Stimulated activated CD8-positive, alpha-beta memory T cell treated with anti-CD3 and anti-CD28 coated beads, Interleukin-15, amount 100 ng/mL, for 48 hours (primary cell): ENCODE data around the gene SND1.

Experiments used
- DNase-seq, 2 donors: peaks; one replicate each; pipeline ENCODE4 v3.0.0-alpha.2; 2020; ENCODE audit warnings: low read depth in 2 of 2

The SND1 gene

GRCh38 chr7:128037081-128037480 lies 385.1 kb downstream of the SND1 start:
- no peak for DNase-seq

GRCh38 chr7:128037880-128038619 lies 386.1 kb downstream of the SND1 start:
- DNase-seq: no peak

GRCh38 chr7:128039544-128039953 lies 387.6 kb downstream of the SND1 start:
- no peak for DNase-seq

- no peak for DNase-seq
Observed at GRCh38 chr7:128040205-128040604, 388.2 kb downstream of the SND1 start.

GRCh38 chr7:128041203-128041602 lies 389.2 kb downstream of the SND1 start:
- no peak for DNase-seq

- DNase-seq: no peak
Observed at GRCh38 chr7:128042012-128042411, 390.0 kb downstream of the SND1 start.

- no peak for DNase-seq
Observed at GRCh38 chr7:128044064-128044463, 392.1 kb downstream of the SND1 start.

GRCh38 chr7:128045158-128045557 lies 393.2 kb downstream of the SND1 start:
- DNase-seq: no peak

- DNase-seq: no peak
Observed at GRCh38 chr7:128045766-128046165, 393.8 kb downstream of the SND1 start.

GRCh38 chr7:128052404-128052803 lies 400.4 kb downstream of the SND1 start:
- no peak for DNase-seq

- no peak for DNase-seq
Observed at GRCh38 chr7:128053023-128053422, 401.0 kb downstream of the SND1 start.

- no peak for DNase-seq
Observed at GRCh38 chr7:128053991-128054390, 402.0 kb downstream of the SND1 start.

GRCh38 chr7:128054511-128054910 lies 402.5 kb downstream of the SND1 start:
- DNase-seq: no peak

- no peak for DNase-seq
Observed at GRCh38 chr7:128055637-128056036, 403.6 kb downstream of the SND1 start.

GRCh38 chr7:128056901-128057300 lies 404.9 kb downstream of the SND1 start:
- DNase-seq: no peak

GRCh38 chr7:128057909-128058308 lies 405.9 kb downstream of the SND1 start:
- no peak for DNase-seq

- DNase-seq: no peak
Observed at GRCh38 chr7:128059143-128059988, 407.4 kb downstream of the SND1 start.

- no peak for DNase-seq
Observed at GRCh38 chr7:128060018-128060417, 408.0 kb downstream of the SND1 start.

GRCh38 chr7:128063088-128063487 lies 411.1 kb downstream of the SND1 start:
- DNase-seq: no peak

- no peak for DNase-seq
Observed at GRCh38 chr7:128065872-128066271, 413.9 kb downstream of the SND1 start.

GRCh38 chr7:128066395-128066794 lies 414.4 kb downstream of the SND1 start:
- no peak for DNase-seq

- DNase-seq: no peak
Observed at GRCh38 chr7:128066858-128067257, 414.9 kb downstream of the SND1 start.

- no peak for DNase-seq
Observed at GRCh38 chr7:128067983-128068382, 416.0 kb downstream of the SND1 start.
